OCI-LY3 (cell line): ENCODE results near the gene SH3RF3.

Source experiments
- CTCF ChIP-seq: fragments of 200-600, 300-600 bp; sonication (generic); IDR thresholded peaks from 2 replicates; pipeline ENCODE4 v1.5.1; 2014; ENCODE audit warnings: antibody characterized with exemption, low read length, low read depth
- EZH2phosphoT487 ChIP-seq: fragments of 200-600 bp; shearing (Covaris generic); IDR thresholded peaks from 2 replicates; pipeline ENCODE4 v1.6.1; 2018; ENCODE audit warnings: antibody characterized with exemption, mixed run types, low read depth

GRCh38 chr2:109211315-109211714, 82.3 kb downstream of the SH3RF3 start:
- TF ChIP-seq CTCF, result no peak
- no peak for TF ChIP-seq EZH2phosphoT487
